Muscle layer of colon (tissue), 2 donors: Measurements from ENCODE around the gene ANKRD13B.

Experiments
- H3K27ac ChIP-seq: one replicate; pipeline ENCODE4 v1.7.0; 2013; ENCODE audit warnings: low read depth, mild to moderate bottlenecking, low read length, moderate library complexity
- H3K27me3 ChIP-seq, 2 donors: one replicate each; pipeline ENCODE4 v1.7.0; 2013; ENCODE audit warnings: low read length in 2 of 2, mild to moderate bottlenecking in 2 of 2; ENCODE audit not compliant: insufficient read depth in 2 of 2, control insufficient read depth in 1 of 2
- H3K36me3 ChIP-seq: one replicate; pipeline ENCODE4 v1.7.0; 2013; ENCODE audit warnings: mild to moderate bottlenecking, low read length; ENCODE audit not compliant: insufficient read depth
- H3K4me1 ChIP-seq: one replicate; pipeline ENCODE4 v1.7.0; 2013; ENCODE audit warnings: mild to moderate bottlenecking, low read length; ENCODE audit not compliant: insufficient read depth
- H3K4me3 ChIP-seq, 2 donors: one replicate each; pipeline ENCODE4 v1.7.0; 2013; ENCODE audit warnings: low read length in 2 of 2, low read depth in 1 of 2, mild to moderate bottlenecking in 1 of 2, moderate library complexity in 1 of 2
- H3K9ac ChIP-seq: one replicate; pipeline ENCODE4 v1.7.0; 2013; ENCODE audit warnings: low read length
- H3K9me3 ChIP-seq: one replicate; pipeline ENCODE4 v1.7.0; 2013; ENCODE audit warnings: mild to moderate bottlenecking, low read length
- donor health status: abdominal sarcoma.
- donor health status: Adenocarcinoma of cecum.

ANKRD13B gene

GRCh38 chr17:29577385-29578211 lies 15.3 kb upstream of the ANKRD13B start:
- no peak overlapping the region for H3K9ac ChIP-seq
- H3K27me3 ChIP-seq = no peaks in the 10 kb centered on the region
- peaks cover 56% of the 10 kb centered on the region for H3K36me3 ChIP-seq
- no peak overlapping the region for H3K4me3 ChIP-seq
- H3K4me1 ChIP-seq = peaks cover 20% of the 10 kb centered on the region
- no peaks in the 10 kb centered on the region for H3K9me3 ChIP-seq
- peak overlapping the region; percentile 55 for H3K27ac ChIP-seq

GRCh38 chr17:29578626-29579485 lies 14.1 kb upstream of the ANKRD13B start:
- H3K36me3 ChIP-seq = peaks cover 62% of the 10 kb centered on the region
- H3K9ac ChIP-seq = no peak overlapping the region
- no peaks in the 10 kb centered on the region for H3K27me3 ChIP-seq
- no peak overlapping the region for H3K27ac ChIP-seq
- H3K4me3 ChIP-seq = no peak overlapping the region
- H3K9me3 ChIP-seq = no peaks in the 10 kb centered on the region
- peaks cover 16% of the 10 kb centered on the region for H3K4me1 ChIP-seq

- Histone ChIP-seq H3K4me3 (no peak overlapping the region), H3K36me3 (peaks cover 59% of the 10 kb centered on the region), H3K27ac (no peak overlapping the region), H3K9ac (no peak overlapping the region), H3K4me1 (peaks cover 25% of the 10 kb centered on the region), H3K9me3 (no peaks in the 10 kb centered on the region), H3K27me3 (no peaks in the 10 kb centered on the region)
Observed at GRCh38 chr17:29579866-29580771, 12.8 kb upstream of the ANKRD13B start.

- H3K9me3 ChIP-seq = no peaks in the 10 kb centered on the region
- no peaks in the 10 kb centered on the region for H3K27me3 ChIP-seq
- H3K4me3 ChIP-seq = no peak overlapping the region
- peaks cover 32% of the 10 kb centered on the region for H3K4me1 ChIP-seq
- no peak overlapping the region for H3K27ac ChIP-seq
- peaks cover 44% of the 10 kb centered on the region for H3K36me3 ChIP-seq
- no peak overlapping the region for H3K9ac ChIP-seq
Observed at GRCh38 chr17:29581583-29582253, 11.2 kb upstream of the ANKRD13B start.

GRCh38 chr17:29582254-29582765 lies 10.6 kb upstream of the ANKRD13B start:
- Histone ChIP-seq H3K9ac (no peak overlapping the region), H3K4me1 (peaks cover 33% of the 10 kb centered on the region), H3K36me3 (peaks cover 38% of the 10 kb centered on the region), H3K27ac (no peak overlapping the region), H3K27me3 (no peaks in the 10 kb centered on the region), H3K9me3 (no peaks in the 10 kb centered on the region), H3K4me3 (no peak overlapping the region)

GRCh38 chr17:29582772-29583171 lies 10.2 kb upstream of the ANKRD13B start:
- H3K27ac ChIP-seq = no peak overlapping the region
- H3K27me3 ChIP-seq = no peaks in the 10 kb centered on the region
- peaks cover 34% of the 10 kb centered on the region for H3K36me3 ChIP-seq
- peaks cover 33% of the 10 kb centered on the region for H3K4me1 ChIP-seq
- no peak overlapping the region for H3K4me3 ChIP-seq
- H3K9me3 ChIP-seq = no peaks in the 10 kb centered on the region
- H3K9ac ChIP-seq = no peak overlapping the region

GRCh38 chr17:29583324-29584248 lies 9.3 kb upstream of the ANKRD13B start:
- Histone ChIP-seq H3K9ac (no peak overlapping the region), H3K4me1 (peaks cover 35% of the 10 kb centered on the region), H3K4me3 (no peak overlapping the region), H3K9me3 (no peaks in the 10 kb centered on the region), H3K27me3 (no peaks in the 10 kb centered on the region), H3K27ac (no peak overlapping the region), H3K36me3 (peaks cover 28% of the 10 kb centered on the region)

GRCh38 chr17:29584452-29585079 lies 8.4 kb upstream of the ANKRD13B start:
- Histone ChIP-seq H3K27ac (no peak overlapping the region), H3K9me3 (no peaks in the 10 kb centered on the region), H3K4me3 (no peak overlapping the region), H3K27me3 (no peaks in the 10 kb centered on the region), H3K36me3 (peaks cover 22% of the 10 kb centered on the region), H3K9ac (no peak overlapping the region), H3K4me1 (peaks cover 36% of the 10 kb centered on the region)

GRCh38 chr17:29585080-29585751 lies 7.7 kb upstream of the ANKRD13B start:
- no peak overlapping the region for H3K9ac ChIP-seq
- no peaks in the 10 kb centered on the region for H3K27me3 ChIP-seq
- H3K27ac ChIP-seq = peak overlapping the region; percentile 12
- peaks cover 17% of the 10 kb centered on the region for H3K36me3 ChIP-seq
- H3K9me3 ChIP-seq = no peaks in the 10 kb centered on the region
- no peak overlapping the region for H3K4me3 ChIP-seq
- peaks cover 41% of the 10 kb centered on the region for H3K4me1 ChIP-seq
